ENCODE results near the gene TSHR.

DNA sequence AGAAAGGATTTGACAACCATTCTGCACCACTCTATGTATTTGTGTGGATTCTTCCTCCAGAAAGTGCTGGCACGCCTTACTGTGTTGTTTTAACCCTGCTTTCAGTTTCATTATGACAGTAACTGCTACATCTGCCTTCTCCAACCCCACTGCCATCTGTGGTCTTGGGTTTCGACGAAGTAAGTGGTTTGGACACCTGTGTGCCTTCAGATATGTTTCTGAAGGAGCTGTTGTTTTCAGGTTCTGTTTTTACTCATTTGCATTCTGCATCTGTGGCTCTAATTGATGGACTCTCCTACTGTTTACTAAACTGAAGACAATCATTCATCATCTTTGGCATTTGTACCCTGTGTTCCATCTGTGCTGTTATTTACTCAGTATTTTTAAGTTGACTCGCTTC, 4.1 kb downstream of the TSHR start:
- TF ChIP-seq, protein P1, sequence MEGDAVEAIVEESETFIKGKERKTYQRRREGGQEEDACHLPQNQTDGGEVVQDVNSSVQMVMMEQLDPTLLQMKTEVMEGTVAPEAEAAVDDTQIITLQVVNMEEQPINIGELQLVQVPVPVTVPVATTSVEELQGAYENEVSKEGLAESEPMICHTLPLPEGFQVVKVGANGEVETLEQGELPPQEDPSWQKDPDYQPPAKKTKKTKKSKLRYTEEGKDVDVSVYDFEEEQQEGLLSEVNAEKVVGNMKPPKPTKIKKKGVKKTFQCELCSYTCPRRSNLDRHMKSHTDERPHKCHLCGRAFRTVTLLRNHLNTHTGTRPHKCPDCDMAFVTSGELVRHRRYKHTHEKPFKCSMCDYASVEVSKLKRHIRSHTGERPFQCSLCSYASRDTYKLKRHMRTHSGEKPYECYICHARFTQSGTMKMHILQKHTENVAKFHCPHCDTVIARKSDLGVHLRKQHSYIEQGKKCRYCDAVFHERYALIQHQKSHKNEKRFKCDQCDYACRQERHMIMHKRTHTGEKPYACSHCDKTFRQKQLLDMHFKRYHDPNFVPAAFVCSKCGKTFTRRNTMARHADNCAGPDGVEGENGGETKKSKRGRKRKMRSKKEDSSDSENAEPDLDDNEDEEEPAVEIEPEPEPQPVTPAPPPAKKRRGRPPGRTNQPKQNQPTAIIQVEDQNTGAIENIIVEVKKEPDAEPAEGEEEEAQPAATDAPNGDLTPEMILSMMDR (IDR thresholded peaks at IDR 0.05) = no peak
- TF ChIP-seq ZFX (IDR thresholded peaks at IDR 0.05; ENCODE audit: borderline replicate concordance) = no peak
